CD1c-positive myeloid dendritic cell (primary cell): Measurements from ENCODE around the gene NBR1.
"Not testable (repeated sequence)": the region's sequence is repeated elsewhere in the genome, so short reads cannot be mapped to it uniquely, and the experiment has no call there.

Experiments used
- DNase-seq: peaks from one replicate; pipeline ENCODE4 v3.0.0-alpha.2; 2016; ENCODE audit errors: extremely low spot score

The NBR1 gene

GRCh38 chr17:43153197-43153835, 17.7 kb upstream of the NBR1 start:
- DNase-seq: not testable (repeated sequence)

GRCh38 chr17:43155666-43156065, 15.3 kb upstream of the NBR1 start:
- no peak for DNase-seq

GRCh38 chr17:43159232-43159631, 11.8 kb upstream of the NBR1 start:
- DNase-seq: not testable (repeated sequence)

- not testable (repeated sequence) for DNase-seq
Observed at GRCh38 chr17:43159957-43160356, 11.1 kb upstream of the NBR1 start.

- not testable (repeated sequence) for DNase-seq
Observed at GRCh38 chr17:43165971-43166370, 5.0 kb upstream of the NBR1 start.

GRCh38 chr17:43169561-43170139, 1.4 kb upstream of the NBR1 start:
- peak; percentile 27 for DNase-seq

GRCh38 chr17:43170140-43170765, 761 bp upstream of the NBR1 start:
- peak; percentile 96 for DNase-seq

GRCh38 chr17:43171586-43172487, 823 bp downstream of the NBR1 start:
- peak; percentile 94 for DNase-seq

GRCh38 chr17:43175213-43176118, 4.5 kb downstream of the NBR1 start:
- DNase-seq: no peak

GRCh38 chr17:43176119-43176570, 5.1 kb downstream of the NBR1 start:
- no peak for DNase-seq

GRCh38 chr17:43183921-43184320, 12.9 kb downstream of the NBR1 start:
- no peak for DNase-seq

GRCh38 chr17:43186656-43187055, 15.6 kb downstream of the NBR1 start:
- not testable (repeated sequence) for DNase-seq

GRCh38 chr17:43193251-43193650, 22.2 kb downstream of the NBR1 start:
- no peak for DNase-seq

- DNase-seq: no peak
Observed at GRCh38 chr17:43199633-43200032, 28.6 kb downstream of the NBR1 start.

GRCh38 chr17:43200127-43200526, 29.1 kb downstream of the NBR1 start:
- DNase-seq: no peak

- not testable (repeated sequence) for DNase-seq
Observed at GRCh38 chr17:43203013-43203412, 32.0 kb downstream of the NBR1 start.

- DNase-seq: no peak
Observed at GRCh38 chr17:43210576-43210975, 39.6 kb downstream of the NBR1 start.

GRCh38 chr17:43211123-43211479, 40.1 kb downstream of the NBR1 start:
- DNase-seq: no peak

GRCh38 chr17:43211480-43212402, 40.7 kb downstream of the NBR1 start, which contains the start of gene TMEM106A:
Gene TMEM106A (plus strand): TSS chr17:43211875. CDS start chr17:43213042, 1,167 bp downstream.
- DNase-seq: peak; percentile 85
